ENCODE results near the gene TRAM2. TPM values are rescaled to one million over a fixed set of nuclear protein-coding genes. Genes with fewer than 3 reads are reported as not detected.

Gene TRAM2
- total and polyA plus RNA-seq, 9 of the 15 experiments (the other 6 are each of a cell fraction or from before 2014, with no cell fraction given): 2.6 to 13.3 (median 8.9) TPM

DNA sequence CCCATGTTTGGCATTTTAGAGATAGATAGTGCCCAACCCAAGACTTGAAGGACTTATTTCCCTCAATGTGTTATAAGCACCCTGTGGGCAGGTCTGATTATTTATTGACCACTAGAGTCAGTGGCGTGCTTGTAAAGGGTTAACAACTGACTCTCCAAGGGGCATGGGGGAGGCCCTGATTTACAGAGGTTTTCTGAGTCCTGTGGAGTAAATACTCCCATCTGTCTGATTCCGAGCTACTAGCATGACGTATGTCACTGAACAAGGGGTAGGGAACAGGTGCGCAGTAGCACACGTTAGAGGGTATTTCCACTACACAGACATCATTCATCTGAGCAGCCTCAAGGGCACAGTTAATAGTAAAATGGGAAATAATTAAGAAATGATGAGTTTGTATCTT lies 17.4 kb upstream of the TRAM2 start (continued):
- TF ChIP-seq YY1 (IDR thresholded peaks at IDR 0.05; ENCODE audit: borderline replicate concordance in 1 of 3, control insufficient read depth in 1 of 3, extremely low read depth in 1 of 3, insufficient read depth in 3 of 3, insufficient read length in 1 of 3, insufficient replicate concordance in 2 of 3, low read depth in 1 of 3, low read length in 2 of 3) (no peak), KAT8 (IDR thresholded peaks at IDR 0.05; ENCODE audit: low read depth) (no peak), NCOA2 (IDR thresholded peaks at IDR 0.05; ENCODE audit: partially characterized antibody in 2 of 2) (no peak)
- TF ChIP-seq, protein P1, sequence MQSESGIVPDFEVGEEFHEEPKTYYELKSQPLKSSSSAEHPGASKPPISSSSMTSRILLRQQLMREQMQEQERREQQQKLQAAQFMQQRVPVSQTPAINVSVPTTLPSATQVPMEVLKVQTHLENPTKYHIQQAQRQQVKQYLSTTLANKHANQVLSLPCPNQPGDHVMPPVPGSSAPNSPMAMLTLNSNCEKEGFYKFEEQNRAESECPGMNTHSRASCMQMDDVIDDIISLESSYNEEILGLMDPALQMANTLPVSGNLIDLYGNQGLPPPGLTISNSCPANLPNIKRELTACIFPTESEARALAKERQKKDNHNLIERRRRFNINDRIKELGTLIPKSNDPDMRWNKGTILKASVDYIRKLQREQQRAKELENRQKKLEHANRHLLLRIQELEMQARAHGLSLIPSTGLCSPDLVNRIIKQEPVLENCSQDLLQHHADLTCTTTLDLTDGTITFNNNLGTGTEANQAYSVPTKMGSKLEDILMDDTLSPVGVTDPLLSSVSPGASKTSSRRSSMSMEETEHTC (IDR thresholded peaks at IDR 0.05): no peak

DNA sequence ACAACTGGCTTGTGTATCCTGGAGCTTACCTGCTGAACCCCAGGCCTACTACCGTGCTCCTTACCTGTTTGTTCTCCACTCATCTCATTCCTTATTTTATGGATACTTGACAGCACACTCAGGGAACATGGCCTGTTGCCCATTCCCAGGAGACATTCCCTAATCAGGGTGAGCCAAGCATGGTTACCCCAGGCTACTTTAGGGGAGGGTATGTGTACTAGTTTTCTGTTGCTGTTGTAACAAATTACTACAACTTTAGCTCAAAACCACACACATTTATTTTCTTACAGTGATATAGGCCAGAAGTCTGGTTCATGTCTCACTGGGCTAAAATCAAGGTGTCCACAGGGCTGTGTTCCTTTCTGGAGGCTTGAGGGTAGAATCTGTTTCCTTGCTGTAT lies 15.0 kb upstream of the TRAM2 start:
- Histone ChIP-seq H3K9ac (ENCODE audit: insufficient read depth in 1 of 2, low read depth in 2 of 2, low read length in 2 of 2) (no peak overlapping the region), H3K9me3 (replicated peaks; ENCODE audit: control insufficient read depth, insufficient read depth, low read depth, low read length) (no peaks in the 10 kb centered on the region), H3K4me1 (replicated peaks in 1 of 2; ENCODE audit: control insufficient read depth in 2 of 2, insufficient read depth in 2 of 2, low read length in 2 of 2) (peaks cover 0 to 9% of the 10 kb centered on the region in 2 experiments; a peak in 2 of 5 replicates), H3K27me3 (ENCODE audit: control insufficient read depth in 2 of 2, insufficient read depth in 2 of 2, low read length in 2 of 2) (no peaks in the 10 kb centered on the region; a peak in 1 of 5 replicates), H2AFZ (ENCODE audit: low read depth, low read length) (no peak overlapping the region), H3K4me2 (ENCODE audit: insufficient read depth, low read length) (no peak overlapping the region), H3K4me3 (no peak overlapping the region), H4K20me1 (replicated peaks; ENCODE audit: control insufficient read depth, insufficient read depth, low read length) (no peaks in the 10 kb centered on the region), H3K36me3 (ENCODE audit: control insufficient read depth, insufficient read depth, low read length) (no peaks in the 10 kb centered on the region), H3K79me2 (ENCODE audit: control insufficient read depth, insufficient read depth, low read length) (no peaks in the 10 kb centered on the region), H3K9me1 (ENCODE audit: control insufficient read depth, insufficient read depth, low read length) (no peaks in the 10 kb centered on the region), H3K27ac (ENCODE audit: extremely low read depth, low read depth, low read length) (no peak overlapping the region)
- POLR2A ChIA-PET: interaction anchor here (0.6 kb wide), 2 partner anchors 9 to 13 kb away, joined by 3 to 4 read pairs; no protein-coding TSS in a partner anchor
- CTCF ChIA-PET (ENCODE audit: low intra/inter-chr PET ratio): no interaction called here
- BruUV-seq (replicated peaks): no TSS peak
- no peak for DNase-seq (ENCODE audit: extremely low read depth in 1 of 4, low spot score in 3 of 4)
- intact Hi-C loops (cut with micrococcal nuclease) (no loop called here), in situ Hi-C loops (cut with MboI) (no loop called here)
- WGBS (ENCODE audit: insufficient coverage, low coverage, missing lambda C conversion rate): 0% methylated on average over 1 of the region's 1 CpG
- FAIRE-seq: no peak
- no peak for ATAC-seq
- TF ChIP-seq, protein P2, sequence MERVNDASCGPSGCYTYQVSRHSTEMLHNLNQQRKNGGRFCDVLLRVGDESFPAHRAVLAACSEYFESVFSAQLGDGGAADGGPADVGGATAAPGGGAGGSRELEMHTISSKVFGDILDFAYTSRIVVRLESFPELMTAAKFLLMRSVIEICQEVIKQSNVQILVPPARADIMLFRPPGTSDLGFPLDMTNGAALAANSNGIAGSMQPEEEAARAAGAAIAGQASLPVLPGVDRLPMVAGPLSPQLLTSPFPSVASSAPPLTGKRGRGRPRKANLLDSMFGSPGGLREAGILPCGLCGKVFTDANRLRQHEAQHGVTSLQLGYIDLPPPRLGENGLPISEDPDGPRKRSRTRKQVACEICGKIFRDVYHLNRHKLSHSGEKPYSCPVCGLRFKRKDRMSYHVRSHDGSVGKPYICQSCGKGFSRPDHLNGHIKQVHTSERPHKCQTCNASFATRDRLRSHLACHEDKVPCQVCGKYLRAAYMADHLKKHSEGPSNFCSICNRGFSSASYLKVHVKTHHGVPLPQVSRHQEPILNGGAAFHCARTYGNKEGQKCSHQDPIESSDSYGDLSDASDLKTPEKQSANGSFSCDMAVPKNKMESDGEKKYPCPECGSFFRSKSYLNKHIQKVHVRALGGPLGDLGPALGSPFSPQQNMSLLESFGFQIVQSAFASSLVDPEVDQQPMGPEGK (CRISPR knock-in tag; IDR thresholded peaks at IDR 0.05; ENCODE audit: borderline replicate concordance): no peak
- TF ChIP-seq ZNF764 (CRISPR knock-in tag; IDR thresholded peaks at IDR 0.05; ENCODE audit: low read depth) (no peak), RNF2 (IDR thresholded peaks at IDR 0.05) (no peak), PTTG1 (tag; IDR thresholded peaks at IDR 0.05; ENCODE audit: low read depth) (no peak)
- TF ChIP-seq, protein P3, sequence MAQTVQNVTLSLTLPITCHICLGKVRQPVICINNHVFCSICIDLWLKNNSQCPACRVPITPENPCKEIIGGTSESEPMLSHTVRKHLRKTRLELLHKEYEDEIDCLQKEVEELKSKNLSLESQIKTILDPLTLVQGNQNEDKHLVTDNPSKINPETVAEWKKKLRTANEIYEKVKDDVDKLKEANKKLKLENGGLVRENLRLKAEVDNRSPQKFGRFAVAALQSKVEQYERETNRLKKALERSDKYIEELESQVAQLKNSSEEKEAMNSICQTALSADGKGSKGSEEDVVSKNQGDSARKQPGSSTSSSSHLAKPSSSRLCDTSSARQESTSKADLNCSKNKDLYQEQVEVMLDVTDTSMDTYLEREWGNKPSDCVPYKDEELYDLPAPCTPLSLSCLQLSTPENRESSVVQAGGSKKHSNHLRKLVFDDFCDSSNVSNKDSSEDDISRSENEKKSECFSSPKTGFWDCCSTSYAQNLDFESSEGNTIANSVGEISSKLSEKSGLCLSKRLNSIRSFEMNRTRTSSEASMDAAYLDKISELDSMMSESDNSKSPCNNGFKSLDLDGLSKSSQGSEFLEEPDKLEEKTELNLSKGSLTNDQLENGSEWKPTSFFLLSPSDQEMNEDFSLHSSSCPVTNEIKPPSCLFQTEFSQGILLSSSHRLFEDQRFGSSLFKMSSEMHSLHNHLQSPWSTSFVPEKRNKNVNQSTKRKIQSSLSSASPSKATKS (CRISPR knock-in tag; IDR thresholded peaks at IDR 0.05): no peak
